ENCODE results near the gene PKD1L1. TPM values are rescaled to one million over a fixed set of nuclear protein-coding genes. Genes with fewer than 3 reads are reported as not detected.

PKD1L1 gene
- total RNA-seq, 2 donors from 2014 or later = 0.13 to 0.20 TPM

- Histone ChIP-seq H3K27ac (ENCODE audit: low read depth, low read length) (no peak overlapping the region), H3K4me1 (ENCODE audit: control insufficient read depth, insufficient read depth, low read length) (peaks cover 8% of the 10 kb centered on the region), H3K36me3 (ENCODE audit: control insufficient read depth, insufficient read depth, low read length) (no peaks in the 10 kb centered on the region), H3K9me3 (ENCODE audit: control insufficient read depth, low read length) (no peaks in the 10 kb centered on the region), H3K4me3 (ENCODE audit: low read length) (no peak overlapping the region), H3K9ac (ENCODE audit: extremely low read depth, low read length, poor library complexity, severe bottlenecking) (no peak overlapping the region), H3K27me3 (ENCODE audit: control insufficient read depth, insufficient read depth, low read length, poor library complexity, severe bottlenecking) (no peaks in the 10 kb centered on the region)
- Mint-ChIP-seq H3K4me1 (peaks cover 9% of the 10 kb centered on the region), H3K27ac (no peak overlapping the region), H3K9me3 (no peaks in the 10 kb centered on the region), H3K4me3 (no peak overlapping the region), H3K36me3 (ENCODE audit: low read depth) (no peaks in the 10 kb centered on the region), H3K27me3 (ENCODE audit: insufficient read depth) (peaks cover 5% of the 10 kb centered on the region)
- DNase-seq = no peak
- TF ChIP-seq CTCF (conservative IDR thresholded peaks at IDR 0.05) = no peak
- 86 to 94% methylated on average over 1 to 3 of the region's 3 CpGs for WGBS, 2 experiments (ENCODE audit: insufficient coverage in 1 of 2, insufficient read length in 1 of 2)
These were observed 41.4 kb downstream of the PKD1L1 start for GRCh38 chr7:47906883-47907282.

GRCh38 chr7:47905076-47905920 lies 43.0 kb downstream of the PKD1L1 start:
- no peak overlapping the region for H3K27ac Mint-ChIP-seq
- Histone ChIP-seq H3K4me1 (ENCODE audit: control insufficient read depth, insufficient read depth, low read length) (peaks cover 11% of the 10 kb centered on the region), H3K4me3 (ENCODE audit: low read length) (no peak overlapping the region), H3K9ac (ENCODE audit: extremely low read depth, low read length, poor library complexity, severe bottlenecking) (no peak overlapping the region), H3K27ac (ENCODE audit: low read depth, low read length) (peak overlapping the region; percentile 72), H3K27me3 (ENCODE audit: control insufficient read depth, insufficient read depth, low read length, poor library complexity, severe bottlenecking) (no peaks in the 10 kb centered on the region), H3K9me3 (ENCODE audit: control insufficient read depth, low read length) (no peaks in the 10 kb centered on the region), H3K36me3 (ENCODE audit: control insufficient read depth, insufficient read depth, low read length) (no peaks in the 10 kb centered on the region)
- H3K36me3 Mint-ChIP-seq (ENCODE audit: low read depth) = no peaks in the 10 kb centered on the region
- H3K4me1 Mint-ChIP-seq = peaks cover 7% of the 10 kb centered on the region
- TF ChIP-seq CTCF (conservative IDR thresholded peaks at IDR 0.05) = no peak
- H3K27me3 Mint-ChIP-seq (ENCODE audit: insufficient read depth) = peaks cover 7% of the 10 kb centered on the region
- no peaks in the 10 kb centered on the region for H3K9me3 Mint-ChIP-seq
- H3K4me3 Mint-ChIP-seq = no peak overlapping the region
- no peak for DNase-seq
- WGBS, 2 experiments (ENCODE audit: insufficient coverage in 1 of 2, insufficient read length in 1 of 2) = 66 to 80% methylated on average over 4 to 10 of the region's 10 CpGs

- Histone ChIP-seq H3K4me3 (ENCODE audit: low read length) (no peak overlapping the region), H3K4me1 (ENCODE audit: control insufficient read depth, insufficient read depth, low read length) (peaks cover 17% of the 10 kb centered on the region), H3K27me3 (ENCODE audit: control insufficient read depth, insufficient read depth, low read length, poor library complexity, severe bottlenecking) (no peaks in the 10 kb centered on the region), H3K9ac (ENCODE audit: extremely low read depth, low read length, poor library complexity, severe bottlenecking) (no peak overlapping the region), H3K27ac (ENCODE audit: low read depth, low read length) (peak overlapping the region; percentile 66), H3K9me3 (ENCODE audit: control insufficient read depth, low read length) (no peaks in the 10 kb centered on the region), H3K36me3 (ENCODE audit: control insufficient read depth, insufficient read depth, low read length) (no peaks in the 10 kb centered on the region)
- H3K36me3 Mint-ChIP-seq (ENCODE audit: low read depth) = no peaks in the 10 kb centered on the region
- peaks cover 14% of the 10 kb centered on the region for H3K27me3 Mint-ChIP-seq (ENCODE audit: insufficient read depth)
- no peak for TF ChIP-seq CTCF (conservative IDR thresholded peaks at IDR 0.05)
- 92 to 93% methylated on average over 3 to 4 of the region's 4 CpGs for WGBS, 2 experiments (ENCODE audit: insufficient coverage in 1 of 2, insufficient read length in 1 of 2)
- peaks cover 17% of the 10 kb centered on the region for H3K4me1 Mint-ChIP-seq
- H3K27ac Mint-ChIP-seq = no peak overlapping the region
- H3K9me3 Mint-ChIP-seq = no peaks in the 10 kb centered on the region
- no peak for DNase-seq
- no peak overlapping the region for H3K4me3 Mint-ChIP-seq
These were observed 46.3 kb downstream of the PKD1L1 start for GRCh38 chr7:47902013-47902412.
